ENCODE measurements around the gene STK32B.

- TF ChIP-seq CTCF (conservative IDR thresholded peaks at IDR 0.05; ENCODE audit: low read depth, low read length) (peak; percentile 40), EZH2 (IDR thresholded peaks at IDR 0.05; ENCODE audit: low read length, unreplicated experiment) (no peak), EZH2phosphoT487 (IDR thresholded peaks at IDR 0.05; ENCODE audit: borderline replicate concordance, low read length) (no peak)
Measured at GRCh38 chr4:5387457-5387856, 336.2 kb downstream of the STK32B start.
